ENCODE measurements around the gene SLC47A2.
A peak's percentile ranks its signal among the peaks of the same experiment; 100 is the strongest.
"Not testable (repeated sequence)": the region's sequence is repeated elsewhere in the genome, so short reads cannot be mapped to it uniquely, and the experiment has no call there.

Gene SLC47A2, protein sequence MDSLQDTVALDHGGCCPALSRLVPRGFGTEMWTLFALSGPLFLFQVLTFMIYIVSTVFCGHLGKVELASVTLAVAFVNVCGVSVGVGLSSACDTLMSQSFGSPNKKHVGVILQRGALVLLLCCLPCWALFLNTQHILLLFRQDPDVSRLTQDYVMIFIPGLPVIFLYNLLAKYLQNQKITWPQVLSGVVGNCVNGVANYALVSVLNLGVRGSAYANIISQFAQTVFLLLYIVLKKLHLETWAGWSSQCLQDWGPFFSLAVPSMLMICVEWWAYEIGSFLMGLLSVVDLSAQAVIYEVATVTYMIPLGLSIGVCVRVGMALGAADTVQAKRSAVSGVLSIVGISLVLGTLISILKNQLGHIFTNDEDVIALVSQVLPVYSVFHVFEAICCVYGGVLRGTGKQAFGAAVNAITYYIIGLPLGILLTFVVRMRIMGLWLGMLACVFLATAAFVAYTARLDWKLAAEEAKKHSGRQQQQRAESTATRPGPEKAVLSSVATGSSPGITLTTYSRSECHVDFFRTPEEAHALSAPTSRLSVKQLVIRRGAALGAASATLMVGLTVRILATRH

DNA sequence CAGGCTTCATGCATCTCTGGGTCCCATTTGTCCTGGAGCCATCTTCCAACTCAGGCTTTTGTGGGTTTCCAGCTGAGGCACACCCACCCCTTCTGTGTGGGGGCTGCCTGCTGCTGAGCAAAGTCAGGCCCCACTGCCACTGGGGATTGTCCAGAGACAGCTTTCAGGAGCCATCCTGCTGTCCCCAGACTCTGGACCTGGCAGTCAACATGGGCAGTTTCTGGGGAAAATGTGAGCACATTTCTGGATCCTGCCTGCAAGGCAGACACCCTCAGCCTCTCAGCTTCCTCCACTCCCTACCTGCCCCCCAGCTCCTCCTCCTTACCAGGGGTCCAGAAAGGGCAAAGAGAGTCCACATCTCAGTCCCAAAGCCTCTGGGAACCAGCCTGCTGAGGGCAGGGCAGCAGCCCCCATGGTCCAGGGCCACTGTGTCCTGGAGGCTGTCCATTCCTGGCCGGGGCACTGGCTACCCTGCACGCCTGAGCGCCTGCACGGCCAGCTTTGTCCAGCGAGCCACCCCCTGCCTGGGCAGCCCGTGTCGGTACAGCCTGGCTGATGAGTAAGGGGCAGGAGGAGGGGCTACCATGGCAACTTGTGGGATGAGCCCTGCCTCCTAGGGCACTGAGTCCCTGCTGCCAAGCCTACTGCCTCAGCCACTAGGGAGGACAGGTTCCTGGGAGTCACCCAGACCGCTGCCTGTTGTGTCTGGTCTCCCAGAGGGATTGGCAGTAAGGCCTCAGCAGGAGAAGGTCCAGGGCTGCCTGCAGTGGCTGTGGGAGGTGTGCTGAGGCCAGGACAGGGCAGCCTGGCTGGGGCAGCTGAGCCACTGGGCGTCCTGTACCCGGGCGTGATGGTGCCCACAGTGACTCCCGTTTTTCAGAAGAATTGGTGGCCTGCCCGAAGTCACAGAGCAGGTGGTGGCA lies at the start of gene SLC47A2:
Gene SLC47A2 (minus strand): TSS at position 477 of the 923 bp plus-strand sequence. CDS start 29 bp downstream, at position 448.
- no peak for DNase-seq

- DNase-seq, result no peak
Measured at GRCh38 chr17:19766016-19766415, 49.6 kb upstream of the SLC47A2 start.

DNA sequence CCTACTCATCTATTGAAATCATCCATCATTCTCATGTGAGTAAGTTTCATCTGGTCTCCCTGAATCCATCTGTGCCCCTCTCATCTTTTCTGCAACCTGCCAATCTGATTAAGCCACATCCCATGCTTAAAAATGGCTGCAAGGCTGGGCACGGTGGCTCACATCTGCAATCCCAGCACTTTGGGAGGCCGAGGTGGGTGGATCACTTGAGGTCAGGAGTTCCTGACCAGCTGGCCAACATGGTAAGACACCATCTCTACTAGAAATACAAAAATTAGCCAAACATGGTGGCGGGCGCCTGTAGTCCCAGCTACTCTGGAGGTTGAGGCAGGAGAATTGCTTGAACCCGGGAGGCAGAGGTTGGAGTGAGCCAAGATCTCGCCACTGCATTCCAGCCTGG lies 47.6 kb upstream of the SLC47A2 start:
- DNase-seq, result not testable (repeated sequence)

GRCh38 chr17:19763416-19763815 lies 47.0 kb upstream of the SLC47A2 start:
- no peak for DNase-seq

DNA sequence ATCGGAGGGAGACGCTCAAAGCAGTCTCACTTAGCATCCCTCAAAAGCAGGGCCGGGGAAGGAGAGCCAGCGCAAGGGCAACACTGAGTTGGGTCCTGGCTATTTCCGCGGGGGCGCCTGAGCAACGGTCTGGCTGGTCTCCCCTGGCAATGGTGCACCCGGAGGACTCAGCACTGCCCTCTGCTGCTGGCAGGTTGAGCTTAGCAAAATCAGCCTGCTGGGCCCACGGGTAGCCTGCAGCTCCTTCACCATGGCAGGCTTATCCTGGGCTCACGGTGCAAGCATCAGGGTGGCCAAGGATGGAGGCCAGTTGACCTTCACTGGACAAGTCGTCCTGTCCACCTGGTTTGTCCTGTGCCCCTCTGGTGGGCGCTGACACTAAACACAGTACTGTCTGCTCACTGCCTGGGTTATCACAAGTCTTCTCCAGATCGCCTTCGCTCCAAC lies 46.2 kb upstream of the SLC47A2 start:
- DNase-seq, result peak; percentile 70

DNA sequence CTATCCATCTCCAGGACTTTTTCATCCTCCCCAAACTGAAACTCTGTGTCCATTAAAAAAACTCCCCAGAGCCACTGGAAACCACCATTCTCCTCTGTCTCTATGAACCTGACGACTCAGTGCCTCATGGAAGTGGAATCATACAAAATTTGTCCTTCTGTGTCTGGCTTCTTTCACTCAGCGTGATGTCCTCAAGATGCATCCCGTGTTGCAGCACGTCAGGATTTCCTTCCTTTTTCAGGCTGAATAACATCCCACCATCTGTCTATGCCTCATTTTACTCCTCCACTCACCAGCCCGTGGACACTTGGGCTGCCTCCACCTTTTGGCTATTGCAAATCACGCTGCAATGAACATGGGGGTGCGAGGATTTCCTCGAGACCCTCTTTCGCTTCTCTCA lies 44.4 kb upstream of the SLC47A2 start:
- no peak for DNase-seq

DNA sequence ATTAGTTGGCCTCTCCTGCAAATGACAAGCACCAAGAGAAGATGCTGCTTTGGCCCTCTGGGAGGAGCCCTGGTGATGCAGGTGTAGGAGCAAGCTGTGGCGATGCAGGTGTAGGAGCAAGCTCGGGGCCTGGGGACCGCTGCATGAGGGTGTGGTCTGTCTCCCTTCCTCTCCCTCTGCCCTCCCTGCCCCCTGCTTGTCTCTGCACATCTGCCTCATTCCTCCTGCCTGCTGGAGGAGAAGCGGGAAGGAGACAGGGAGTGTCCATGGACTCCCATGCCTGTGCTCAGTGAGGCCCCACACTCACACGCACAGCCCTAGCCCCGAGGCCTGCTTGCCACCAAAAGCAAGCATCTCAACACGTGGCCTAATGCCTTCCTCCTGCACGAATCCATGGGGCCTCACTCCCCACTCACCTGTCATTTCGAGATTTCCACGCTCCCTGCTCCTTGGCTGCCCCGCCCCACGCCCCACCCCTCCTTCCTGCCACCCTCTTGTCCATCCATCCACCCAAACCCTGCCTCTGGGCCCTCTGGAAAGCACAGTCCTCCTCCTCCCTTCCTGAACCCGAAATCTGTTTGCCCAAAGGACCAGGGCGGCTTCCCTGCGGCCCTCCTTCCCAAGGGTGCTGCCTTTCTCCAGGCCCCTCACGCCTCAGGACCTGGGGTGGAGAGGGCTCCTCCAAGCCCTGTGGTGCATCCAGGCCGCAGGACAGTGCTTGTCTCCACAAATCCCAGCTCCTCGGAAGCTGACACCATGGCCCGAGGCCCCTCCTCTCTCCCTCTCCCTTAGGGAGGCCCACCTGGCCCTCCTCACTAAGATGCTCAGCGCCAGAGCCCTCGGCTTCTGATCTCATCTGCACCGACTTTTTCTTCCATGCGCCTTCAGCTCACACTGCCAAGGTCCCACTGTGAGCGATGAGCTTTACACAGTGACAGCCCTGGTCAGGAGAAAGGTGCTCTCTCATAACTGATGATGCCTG lies 43.5 kb upstream of the SLC47A2 start:
- DNase-seq, result no peak

- no peak for DNase-seq
Measured at GRCh38 chr17:19757536-19758180, 41.3 kb upstream of the SLC47A2 start.

- no peak for DNase-seq
Measured at GRCh38 chr17:19756546-19756945, 40.2 kb upstream of the SLC47A2 start.

DNA sequence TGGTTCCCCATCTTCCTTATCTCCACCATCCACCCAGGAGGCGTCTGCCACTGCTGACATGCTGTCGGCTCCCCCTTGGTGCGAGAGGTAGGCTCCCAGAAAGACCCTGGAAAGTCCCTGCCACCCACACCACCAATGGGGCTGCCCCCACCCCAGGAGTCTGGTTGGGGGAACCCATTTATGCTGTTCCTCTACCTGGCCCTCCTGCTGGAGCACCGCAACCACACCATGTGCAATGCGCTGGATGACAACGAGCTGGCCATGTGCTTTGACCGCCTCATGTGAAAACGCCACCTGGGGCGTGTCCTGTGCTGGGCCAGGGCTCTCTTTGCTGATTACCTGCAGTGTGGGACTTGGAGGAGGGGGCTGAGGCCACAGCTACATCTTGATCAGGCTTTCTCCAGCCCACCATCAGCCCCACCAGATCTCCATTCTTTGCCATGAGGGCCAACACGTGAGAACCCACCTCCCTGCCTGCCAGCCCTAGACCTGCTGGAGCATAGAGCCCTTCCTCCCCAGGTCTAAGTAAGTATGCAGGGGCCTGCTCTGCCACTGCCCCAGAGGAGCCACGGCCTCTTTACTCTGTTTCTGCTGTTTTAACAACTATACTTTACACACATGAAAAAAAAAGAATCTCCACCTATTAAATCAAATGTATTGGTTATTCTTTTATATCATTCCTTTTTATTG lies 39.6 kb upstream of the SLC47A2 start:
- DNase-seq, result no peak

GRCh38 chr17:19755392-19755791 lies 39.0 kb upstream of the SLC47A2 start:
- DNase-seq, result no peak

DNA sequence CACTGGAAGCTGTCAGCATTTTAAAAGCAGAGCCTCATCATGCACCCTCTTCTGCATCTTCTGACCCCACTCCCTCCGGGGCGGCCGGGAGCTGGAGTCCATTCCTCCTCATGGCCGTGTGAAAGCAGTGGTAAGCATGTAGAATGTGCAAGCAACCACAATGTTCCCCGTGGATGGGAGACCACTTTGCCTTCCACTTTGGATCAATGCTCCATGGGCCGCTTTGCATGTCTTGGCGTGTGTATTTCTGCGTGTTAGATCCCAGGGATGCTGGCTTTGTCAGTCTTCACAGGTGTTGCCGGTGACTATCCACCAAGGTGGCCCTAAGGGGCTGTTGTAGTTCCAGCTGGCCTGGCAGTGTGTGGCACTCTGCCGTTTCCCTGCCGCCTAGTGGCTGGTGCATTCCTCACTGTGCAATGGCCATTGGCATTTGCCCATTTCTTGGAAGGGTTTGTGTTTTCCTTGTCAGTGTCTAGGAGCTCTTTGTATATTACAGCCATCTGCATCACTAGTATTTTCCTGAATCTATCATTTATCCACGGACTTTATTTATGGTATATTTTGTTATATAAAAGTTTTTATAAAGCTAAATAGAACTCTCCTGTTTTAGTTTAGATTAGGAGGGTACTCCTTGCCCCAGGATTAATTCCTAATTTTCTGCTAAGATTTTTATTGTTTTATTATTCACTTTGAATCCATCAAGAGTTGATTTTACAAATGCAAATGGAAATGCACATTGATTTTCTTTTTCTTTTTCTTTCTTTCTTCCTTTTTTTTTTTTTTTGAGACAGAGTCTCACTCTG lies 37.5 kb upstream of the SLC47A2 start:
- DNase-seq, result no peak

- no peak for DNase-seq
Measured at GRCh38 chr17:19753051-19753509, 36.7 kb upstream of the SLC47A2 start.

DNA sequence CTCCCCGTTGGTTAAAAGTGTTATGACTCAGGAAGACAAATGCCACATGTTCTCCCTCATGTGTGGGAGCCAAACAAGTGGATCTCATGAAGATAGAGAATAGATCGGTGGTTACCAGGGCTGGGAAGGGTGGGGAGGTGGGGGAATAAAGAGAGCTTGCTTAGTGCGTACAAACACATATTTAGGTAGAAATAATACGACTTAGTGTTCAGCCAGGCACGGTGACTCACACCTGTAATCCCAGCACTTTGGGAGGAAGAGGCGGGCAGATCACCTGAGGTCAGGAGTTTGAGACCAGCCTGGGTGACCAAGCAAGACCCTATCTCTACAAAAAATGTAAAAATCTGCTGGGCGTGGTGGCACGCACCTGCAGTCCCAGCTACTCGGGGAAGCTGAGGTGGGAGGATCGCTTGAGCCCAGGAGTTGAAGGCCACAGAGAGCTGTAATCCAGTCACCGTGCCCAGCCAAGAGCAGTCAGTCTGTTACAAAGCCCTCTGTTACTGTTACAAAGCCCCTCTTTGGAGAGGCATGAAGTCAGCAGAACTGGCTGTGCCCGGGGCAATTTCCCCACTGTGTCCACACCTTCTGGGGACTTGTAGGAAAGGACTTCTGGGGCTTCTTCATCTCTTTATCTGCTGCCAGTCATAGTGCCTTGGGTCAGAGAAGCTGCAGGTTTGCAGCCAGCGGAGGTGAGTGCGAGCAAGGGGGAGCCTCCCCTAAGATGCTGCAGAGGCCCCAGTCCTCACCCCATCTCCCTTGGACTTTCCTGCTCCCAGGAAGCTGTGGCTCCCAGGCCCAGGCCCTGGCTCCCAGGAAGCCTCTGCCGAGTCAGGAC lies 36.0 kb upstream of the SLC47A2 start:
- DNase-seq, result no peak

GRCh38 chr17:19750835-19751234 lies 34.5 kb upstream of the SLC47A2 start:
- no peak for DNase-seq

DNA sequence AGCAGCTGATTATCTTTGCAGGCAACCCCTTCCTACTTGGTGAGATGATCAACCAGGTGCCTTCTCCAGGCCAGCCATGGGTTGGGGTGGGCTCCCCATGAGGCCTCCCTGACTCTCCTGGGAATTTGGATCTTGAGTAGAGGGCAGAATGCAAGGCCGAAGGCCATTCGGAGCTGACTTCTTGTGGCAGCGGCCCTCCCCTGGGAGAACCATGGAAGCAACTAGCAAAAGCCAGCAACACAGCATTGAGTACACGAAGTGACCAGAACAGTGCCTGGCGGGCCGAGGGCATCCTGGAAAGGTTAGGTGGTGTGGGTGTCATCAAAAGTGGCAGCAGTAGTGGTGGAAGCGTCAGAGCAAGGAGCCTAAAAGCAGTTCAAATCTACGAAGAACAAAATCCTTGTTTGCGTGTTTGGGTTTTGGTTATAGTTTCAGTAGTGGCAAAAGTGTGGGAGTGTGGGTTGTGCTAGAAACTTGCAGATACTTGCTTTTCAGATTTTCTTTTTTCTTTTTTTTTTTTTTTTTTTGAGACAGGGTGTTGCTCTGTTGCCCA lies 33.7 kb upstream of the SLC47A2 start:
- no peak for DNase-seq

- no peak for DNase-seq
Measured at GRCh38 chr17:19748807-19749193, 32.4 kb upstream of the SLC47A2 start.

Data from activated gamma-delta T cell treated with Interleukin-2 at 50 U/mL for 16 hours (primary cell).